GM18519 (cell line): ENCODE results near the gene RBMY1E.
"Not testable (repeated sequence)": the region's sequence is repeated elsewhere in the genome, so short reads cannot be mapped to it uniquely, and the experiment has no call there.

ENCODE experiments used
- ATAC-seq: cut with Tn5 transposase; IDR thresholded peaks from one replicate; pipeline ENCODE4 v1.9.1; 2021; ENCODE audit warnings: mild to moderate bottlenecking, moderate library complexity; ENCODE audit not compliant: unreplicated experiment, low FRiP score

RBMY1E gene

DNA sequence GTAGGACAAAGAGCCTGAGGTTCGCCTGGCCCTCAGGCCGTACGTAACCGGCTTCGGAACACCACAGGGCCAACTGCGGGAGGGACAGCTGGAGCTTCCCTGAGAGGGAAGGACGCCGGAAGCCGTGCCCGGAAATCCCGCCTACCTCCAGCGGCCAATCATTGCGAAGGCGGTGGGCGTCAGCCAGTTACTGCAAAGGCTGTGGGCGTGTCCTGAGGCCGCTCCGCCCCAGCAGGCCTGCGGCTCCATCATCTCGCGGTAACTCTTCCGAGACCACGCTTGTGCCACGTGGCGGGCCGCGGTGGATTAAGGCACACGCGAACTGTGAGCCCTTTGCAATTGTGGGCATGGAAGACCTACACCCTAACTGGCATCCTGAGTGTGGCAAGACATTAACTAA, at the start of gene RBMY1E:
Gene RBMY1E (minus strand): TSS at position 101 of the 400 bp plus-strand sequence. CDS start 1,978 bp downstream, outside the sequence.
- ATAC-seq = not testable (repeated sequence)

DNA sequence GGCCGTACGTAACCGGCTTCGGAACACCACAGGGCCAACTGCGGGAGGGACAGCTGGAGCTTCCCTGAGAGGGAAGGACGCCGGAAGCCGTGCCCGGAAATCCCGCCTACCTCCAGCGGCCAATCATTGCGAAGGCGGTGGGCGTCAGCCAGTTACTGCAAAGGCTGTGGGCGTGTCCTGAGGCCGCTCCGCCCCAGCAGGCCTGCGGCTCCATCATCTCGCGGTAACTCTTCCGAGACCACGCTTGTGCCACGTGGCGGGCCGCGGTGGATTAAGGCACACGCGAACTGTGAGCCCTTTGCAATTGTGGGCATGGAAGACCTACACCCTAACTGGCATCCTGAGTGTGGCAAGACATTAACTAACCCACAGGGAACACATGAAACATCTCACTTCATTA, 23.4 kb downstream of the RBMY1E start, which contains the start of gene RBMY1D:
Gene RBMY1D (minus strand): TSS at position 101 of the 400 bp plus-strand sequence. CDS start 2,013 bp downstream, outside the sequence.
- ATAC-seq = not testable (repeated sequence)

DNA sequence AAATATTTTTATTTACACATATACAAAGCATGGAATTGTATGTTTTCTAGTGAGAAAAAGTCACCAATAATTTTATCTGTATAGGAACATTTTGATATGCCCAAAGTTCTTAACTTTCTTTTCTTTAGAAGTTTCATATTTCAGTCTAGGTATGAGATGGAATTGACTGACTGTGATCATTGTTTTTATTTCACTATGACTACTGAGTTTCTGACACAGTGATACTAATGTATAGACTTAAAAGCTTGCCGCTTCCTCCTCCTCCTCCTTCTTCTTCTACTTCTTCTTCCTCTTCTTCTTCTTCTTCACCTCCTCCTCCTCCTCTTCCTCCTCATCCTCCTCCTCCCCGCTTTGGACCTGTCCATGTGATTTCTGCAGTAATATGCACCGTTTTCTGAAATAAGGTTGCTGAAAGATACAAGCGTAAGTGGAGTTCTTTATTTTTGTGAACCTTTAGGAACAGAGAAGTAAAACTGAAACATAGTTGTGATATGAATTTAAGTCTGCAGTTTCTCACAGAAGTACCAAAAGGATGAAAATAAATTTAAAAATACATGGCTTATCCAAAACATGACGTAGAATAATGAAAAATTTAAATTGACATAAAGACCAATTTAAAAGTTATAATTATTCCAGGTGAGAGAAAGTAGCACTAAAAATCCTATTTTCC, 48.3 kb downstream of the RBMY1E start:
- ATAC-seq = peak; percentile 90
